A549 (cell line): Measurements from ENCODE around the gene B4GALT3.

Experiments
- CEBPB ChIP-seq, 2 experiments: fragments of >200 bp in 1 of 2; sonication (Bioruptor Twin) in 1 of 2; formaldehyde crosslinking in 1 of 2; IDR thresholded peaks; 2 replicates each; pipeline ENCODE4 v1.6.1; 2012 to 2016
- EP300 ChIP-seq, 2 experiments: fragments of >200 bp; sonication (Bioruptor Twin); formaldehyde crosslinking; IDR thresholded peaks; 2 replicates in 1 of 2; 3 replicates in 1 of 2; pipeline ENCODE4 v1.6.1; 2016 to 2017
- POLR2A ChIP-seq: IDR thresholded peaks from 2 replicates; pipeline ENCODE4 v1.6.1; 2012; ENCODE audit warnings: mild to moderate bottlenecking, low read length
- RNF2 ChIP-seq: fragments of 200-600 bp; sonication (generic); IDR thresholded peaks from 2 replicates; pipeline ENCODE4 v1.6.1; 2016; ENCODE audit warnings: low read depth, mild to moderate bottlenecking, antibody characterized with exemption, moderate library complexity, borderline replicate concordance
- SMC3 ChIP-seq: fragments of >200 bp; sonication (Bioruptor Twin); formaldehyde crosslinking; IDR thresholded peaks from 3 replicates; pipeline ENCODE4 v1.6.1; 2018; ENCODE audit warnings: inconsistent platforms
- TP53 ChIP-seq: fragments of 250-450 bp; sonication (Bioruptor Pico); IDR thresholded peaks from 2 replicates; pipeline ENCODE4 v1.5.0; 2021; ENCODE audit warnings: mild to moderate bottlenecking, moderate library complexity
- ZFP36 ChIP-seq: fragments of 450-650 bp; IDR thresholded peaks from 2 replicates; pipeline ENCODE4 v1.6.1; 2014; ENCODE audit warnings: borderline replicate concordance; ENCODE audit not compliant: partially characterized antibody
- TF ChIP-seq, protein P1 (sequence below): fragments of >200 bp; sonication (Bioruptor Twin); formaldehyde crosslinking; IDR thresholded peaks from 3 replicates; pipeline ENCODE4 v1.5.1; 2016

GRCh38 chr1:161159913-161160243, 17.4 kb downstream of the B4GALT3 start:
- TF ChIP-seq TP53 (no peak), ZFP36 (no peak), CEBPB (IDR thresholded peaks at IDR 0.05) (no peak), RNF2 (no peak), POLR2A (no peak), EP300 (IDR thresholded peaks at IDR 0.05) (no peak), SMC3 (no peak)
- TF ChIP-seq, protein P1, sequence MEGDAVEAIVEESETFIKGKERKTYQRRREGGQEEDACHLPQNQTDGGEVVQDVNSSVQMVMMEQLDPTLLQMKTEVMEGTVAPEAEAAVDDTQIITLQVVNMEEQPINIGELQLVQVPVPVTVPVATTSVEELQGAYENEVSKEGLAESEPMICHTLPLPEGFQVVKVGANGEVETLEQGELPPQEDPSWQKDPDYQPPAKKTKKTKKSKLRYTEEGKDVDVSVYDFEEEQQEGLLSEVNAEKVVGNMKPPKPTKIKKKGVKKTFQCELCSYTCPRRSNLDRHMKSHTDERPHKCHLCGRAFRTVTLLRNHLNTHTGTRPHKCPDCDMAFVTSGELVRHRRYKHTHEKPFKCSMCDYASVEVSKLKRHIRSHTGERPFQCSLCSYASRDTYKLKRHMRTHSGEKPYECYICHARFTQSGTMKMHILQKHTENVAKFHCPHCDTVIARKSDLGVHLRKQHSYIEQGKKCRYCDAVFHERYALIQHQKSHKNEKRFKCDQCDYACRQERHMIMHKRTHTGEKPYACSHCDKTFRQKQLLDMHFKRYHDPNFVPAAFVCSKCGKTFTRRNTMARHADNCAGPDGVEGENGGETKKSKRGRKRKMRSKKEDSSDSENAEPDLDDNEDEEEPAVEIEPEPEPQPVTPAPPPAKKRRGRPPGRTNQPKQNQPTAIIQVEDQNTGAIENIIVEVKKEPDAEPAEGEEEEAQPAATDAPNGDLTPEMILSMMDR, result no peak
